Endothelial cell of umbilical vein (primary cell): ENCODE measurements around the gene CLNK. TPM values are rescaled to one million over a fixed set of nuclear protein-coding genes. Genes with fewer than 3 reads are reported as not detected.

ENCODE experiments used
- BruUV-seq: library from RNA; stranded (reverse); fragments of 400-500 nt; replicated peaks from 2 replicates; lab custom pipeline; 2021; lab: Mats Ljungman, UMichigan
- CTCF ChIA-PET: fragments of 300-600, 350-600 bp; sonication (Branson Sonifier 250); formaldehyde crosslinking; loops from one replicate; lab custom pipeline; 2021; ENCODE audit warnings: antibody characterized with exemption, inconsistent platforms; lab: Charles Lee
- POLR2A ChIA-PET: fragments of 300-600, 350-600 bp; sonication (Branson Sonifier 250); formaldehyde crosslinking; loops from one replicate; lab custom pipeline; 2021; ENCODE audit warnings: antibody characterized with exemption, inconsistent platforms; lab: Charles Lee
- DNase-seq: peaks from one replicate; pipeline ENCODE4 v3.0.0-alpha.2; 2011; ENCODE audit warnings: low read depth, low spot score
- FAIRE-seq: peaks from 2 replicates; lab custom pipeline; 2011; peaks lifted over from hg19 to GRCh38; lab: Jason Lieb, UNC
- H2AFZ ChIP-seq: 2 replicates; pipeline ENCODE4 v1.6.0; 2012; ENCODE audit warnings: low read depth, low read length, control low read depth, inconsistent platforms
- H3K27ac ChIP-seq: 2 replicates; pipeline ENCODE4 v1.5.1; 2011; ENCODE audit warnings: low read depth, mild to moderate bottlenecking, control low read depth, low read length, moderate library complexity; ENCODE audit not compliant: insufficient read depth
- H3K27me3 ChIP-seq, 2 experiments: 2 replicates each; pipeline versions ENCODE4 v1.6.0 to v1.6.1; 2011; ENCODE audit warnings: low read length in 2 of 2, mixed read lengths in 1 of 2; ENCODE audit not compliant: control insufficient read depth in 2 of 2, insufficient read depth in 2 of 2
- H3K36me3 ChIP-seq, 2 experiments: 2 replicates in 1 of 2; 3 replicates in 1 of 2; pipeline ENCODE4 v1.5.1; 2011; ENCODE audit warnings: low read length in 2 of 2, mild to moderate bottlenecking in 1 of 2, moderate library complexity in 1 of 2; ENCODE audit not compliant: control insufficient read depth in 2 of 2, insufficient read depth in 2 of 2; ENCODE audit errors: extremely low read depth in 1 of 2
- H3K4me1 ChIP-seq: 3 replicates; pipeline ENCODE4 v1.5.1; 2011; ENCODE audit warnings: mild to moderate bottlenecking, low read length; ENCODE audit not compliant: control insufficient read depth, insufficient read depth; ENCODE audit errors: extremely low read depth
- H3K4me2 ChIP-seq: 2 replicates; pipeline ENCODE4 v1.6.1; 2011; ENCODE audit warnings: low read length, control low read depth, mixed read lengths; ENCODE audit not compliant: insufficient read depth
- H3K4me3 ChIP-seq, 3 experiments: fragments of 200-600 bp in 1 of 3; sonication (generic), shearing (Covaris generic) in 1 of 3; replicated peaks in 1 of 3; 2 replicates each; pipeline ENCODE4 v1.5.1; 2011 to 2016; ENCODE audit warnings: control low read depth in 3 of 3, low read length in 3 of 3, mild to moderate bottlenecking in 2 of 3, inconsistent platforms in 1 of 3, low read depth in 1 of 3, moderate library complexity in 1 of 3; ENCODE audit not compliant: insufficient read depth in 1 of 3
- H3K79me2 ChIP-seq: 2 replicates; pipeline ENCODE4 v1.6.0; 2012; ENCODE audit warnings: low read length, inconsistent platforms; ENCODE audit not compliant: control insufficient read depth, insufficient read depth
- H3K9ac ChIP-seq: replicated peaks from 2 replicates; pipeline ENCODE3; 2011; ENCODE audit warnings: low read length, control low read depth; ENCODE audit not compliant: insufficient read depth; ENCODE audit errors: extremely low read depth
- H3K9me1 ChIP-seq: replicated peaks from 3 replicates; pipeline ENCODE4 v1.6.0; 2011; ENCODE audit warnings: mild to moderate bottlenecking, low read length; ENCODE audit not compliant: control insufficient read depth, insufficient read depth; ENCODE audit errors: extremely low read depth
- H3K9me3 ChIP-seq: replicated peaks from 2 replicates; pipeline ENCODE4 v1.5.1; 2012; ENCODE audit warnings: low read length, inconsistent platforms; ENCODE audit not compliant: control insufficient read depth, insufficient read depth
- H4K20me1 ChIP-seq: replicated peaks from 2 replicates; pipeline ENCODE3; 2011; ENCODE audit warnings: mild to moderate bottlenecking, low read length; ENCODE audit not compliant: control insufficient read depth, insufficient read depth; ENCODE audit errors: extremely low read depth
- CTCF ChIP-seq, 2 donors: IDR thresholded peaks; 1 replicate in 1 of 2; 2 replicates in 1 of 2; pipeline ENCODE4 v1.5.1; 2011; ENCODE audit warnings: low read length in 2 of 2, mild to moderate bottlenecking in 2 of 2, moderate library complexity in 2 of 2, control low read depth in 1 of 2, inconsistent platforms in 1 of 2, low read depth in 1 of 2; ENCODE audit not compliant: insufficient read depth in 1 of 2; ENCODE audit errors: extremely low read depth in 1 of 2
- EZH2 ChIP-seq: IDR thresholded peaks from 2 replicates; pipeline ENCODE4 v1.6.1; 2012; ENCODE audit warnings: borderline replicate concordance, low read depth, mild to moderate bottlenecking, moderate library complexity, low read length, inconsistent platforms; ENCODE audit not compliant: severe bottlenecking
- FOS ChIP-seq: IDR thresholded peaks from 2 replicates; pipeline ENCODE4 v1.6.1; 2011; ENCODE audit warnings: mild to moderate bottlenecking, low read length, moderate library complexity, borderline replicate concordance; ENCODE audit not compliant: insufficient read depth
- GATA2 ChIP-seq: IDR thresholded peaks from 2 replicates; pipeline ENCODE4 v1.7.0; 2011; ENCODE audit warnings: low read depth, mild to moderate bottlenecking, moderate library complexity, mixed read lengths, low read length; ENCODE audit not compliant: insufficient read length, insufficient read depth
- JUN ChIP-seq: IDR thresholded peaks from 2 replicates; pipeline ENCODE4 v1.6.1; 2011; ENCODE audit warnings: borderline replicate concordance, low read depth; ENCODE audit not compliant: insufficient read length, insufficient read depth
- MAX ChIP-seq: IDR thresholded peaks from 2 replicates; pipeline ENCODE4 v1.6.1; 2011; ENCODE audit not compliant: insufficient read depth, insufficient read length
- MYC ChIP-seq: IDR thresholded peaks from one replicate; pipeline ENCODE4 v1.6.1; 2011; ENCODE audit warnings: mild to moderate bottlenecking, low read depth, low read length
- POLR2A ChIP-seq: IDR thresholded peaks from 2 replicates; pipeline ENCODE4 v1.6.1; 2012; ENCODE audit warnings: low read depth, mild to moderate bottlenecking, control low read depth, low read length
- POLR2AphosphoS5 ChIP-seq: IDR thresholded peaks from 2 replicates; pipeline ENCODE4 v1.6.1; 2012; ENCODE audit warnings: low read depth, mild to moderate bottlenecking, control low read depth, low read length, moderate library complexity; ENCODE audit not compliant: insufficient read depth
- dilution Hi-C: fragments of 300-500 bp; cut with MboI; formaldehyde crosslinking; loops from one replicate; pipeline ENCODE4 v1.15.0; 2019; ENCODE audit warnings: low sequenced_read_pairs; ENCODE audit not compliant: extremely low pct_ligation_motif_present
- intact Hi-C: fragments of 100-400 bp; cut with micrococcal nuclease; formaldehyde crosslinking; loops from one replicate; pipeline ENCODE4 v1.10.0; 2022
- polyA plus RNA-seq, 4 experiments: library from polyadenylated mRNA; depleted of rRNA in 3 of 4; stranded (reverse) in 3 of 4; unstranded in 1 of 4; fragments of >200 nt; gene quantifications; 2 replicates each; pipeline versions ENCODE4 v1.2.1 to v1.2.3, GENCODE V29; 2011 to 2012; ENCODE audit warnings: missing spikeins in 1 of 4
- total RNA-seq: library from RNA; stranded (reverse); gene quantifications from 2 replicates; pipeline ENCODE4 v1.2.3, GENCODE V29; 2021

CLNK gene
- total and polyA plus RNA-seq, 2 donors (not counting 3 experiments of a cell fraction or from before 2014, with no cell fraction given), result not detected

- intact Hi-C loops (no loop called here), dilution Hi-C loops (no loop called here)
- BruUV-seq, result no TSS peak
- Histone ChIP-seq H3K4me3 (no peak overlapping the region), H3K79me2 (no peaks in the 10 kb centered on the region), H3K9ac (no peak overlapping the region), H3K27ac (no peak overlapping the region), H2AFZ (no peak overlapping the region), H3K4me2 (no peak overlapping the region), H3K27me3 (no peaks in the 10 kb centered on the region), H3K36me3 (no peaks in the 10 kb centered on the region), H4K20me1 (no peaks in the 10 kb centered on the region), H3K4me1 (no peaks in the 10 kb centered on the region), H3K9me1 (no peaks in the 10 kb centered on the region), H3K9me3 (no peaks in the 10 kb centered on the region)
- ChIA-PET POLR2A (no interaction called here), CTCF (no interaction called here)
- no peak for FAIRE-seq
- TF ChIP-seq FOS, result no peak
- TF ChIP-seq POLR2A, result no peak
- no peak for TF ChIP-seq GATA2
- TF ChIP-seq POLR2AphosphoS5, result no peak
- TF ChIP-seq MAX, result no peak
- no peak for TF ChIP-seq MYC
- TF ChIP-seq JUN, result no peak
- TF ChIP-seq CTCF (IDR thresholded peaks at IDR 0.05; ENCODE audit: extremely low read depth in 1 of 2, insufficient read depth in 1 of 2, low read depth in 1 of 2, low read length in 2 of 2), result no peak
- no peak for TF ChIP-seq EZH2
- DNase-seq, result no peak
Observed at GRCh38 chr4:10729366-10729765, 44.8 kb upstream of the CLNK start.
